MM.1S (cell line): Measurements from ENCODE around the gene BANP.

ENCODE experiments used
- CTCF ChIP-seq: fragments of 300-600 bp; sonication (generic); IDR thresholded peaks from 2 replicates; pipeline ENCODE4 v1.5.1; 2016; ENCODE audit warnings: antibody characterized with exemption, low read length, mixed read lengths
- EZH2 ChIP-seq: fragments of 300-600 bp; sonication (generic); optimal IDR thresholded peaks from 2 replicates; pipeline ENCODE3; 2017; ENCODE audit warnings: low read depth, mild to moderate bottlenecking, antibody characterized with exemption, low read length, mixed read lengths
- EZH2phosphoT487 ChIP-seq: fragments of 300-600 bp; sonication (generic); IDR thresholded peaks from 2 replicates; pipeline ENCODE4 v1.6.1; 2018; ENCODE audit warnings: antibody characterized with exemption, low read length

GRCh38 chr16:87971933-87972332 lies 20.7 kb downstream of the BANP start:
- TF ChIP-seq CTCF (no peak), EZH2 (no peak), EZH2phosphoT487 (no peak)
